Measurements from ENCODE around the gene CELA3A.
"Not testable (repeated sequence)": the region's sequence is repeated elsewhere in the genome, so short reads cannot be mapped to it uniquely, and the experiment has no call there.

The CELA3A gene

DNA sequence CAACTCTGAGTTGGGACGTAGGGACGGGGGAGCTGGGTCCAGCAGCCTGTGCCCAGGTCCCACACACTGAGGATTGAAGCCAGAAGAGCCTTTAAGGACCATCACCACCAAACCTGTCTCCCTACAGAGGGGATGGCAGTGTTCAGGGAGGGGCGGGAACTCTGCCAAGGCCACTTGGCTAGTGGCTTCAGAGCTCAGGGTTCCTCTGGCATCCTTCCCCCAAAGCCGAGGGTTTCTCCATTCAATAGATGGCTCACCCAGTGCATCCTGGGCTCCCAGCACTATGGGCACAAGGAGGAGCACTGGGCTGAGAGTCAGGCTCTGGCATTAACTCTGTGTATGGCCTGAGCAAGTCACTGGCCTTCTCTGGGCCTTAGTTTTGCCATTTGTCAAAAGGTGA lies 20.2 kb upstream of the CELA3A start:
- H3K4me3 ChIP-seq (ENCODE audit: insufficient read depth, low read length, poor library complexity, severe bottlenecking); H3K9me2 ChIP-seq (replicated peaks; ENCODE audit: insufficient read depth, low read length); H3K9ac ChIP-seq (ENCODE audit: low read length); H2AFZ ChIP-seq (ENCODE audit: low read depth, low read length, severe bottlenecking); H3K79me2 ChIP-seq (ENCODE audit: insufficient read depth, low read length); H4K20me1 ChIP-seq (ENCODE audit: low read depth, low read length); H3K27ac ChIP-seq (ENCODE audit: low read depth, low read length); H3K36me3 ChIP-seq (ENCODE audit: low read length); H3K4me2 ChIP-seq (ENCODE audit: low read depth, low read length, poor library complexity, severe bottlenecking); H3K9me3 ChIP-seq (ENCODE audit: insufficient read depth, low read length); H3K27me3 ChIP-seq (ENCODE audit: low read length); H3F3A ChIP-seq (ENCODE audit: insufficient read depth): not testable (repeated sequence)

DNA sequence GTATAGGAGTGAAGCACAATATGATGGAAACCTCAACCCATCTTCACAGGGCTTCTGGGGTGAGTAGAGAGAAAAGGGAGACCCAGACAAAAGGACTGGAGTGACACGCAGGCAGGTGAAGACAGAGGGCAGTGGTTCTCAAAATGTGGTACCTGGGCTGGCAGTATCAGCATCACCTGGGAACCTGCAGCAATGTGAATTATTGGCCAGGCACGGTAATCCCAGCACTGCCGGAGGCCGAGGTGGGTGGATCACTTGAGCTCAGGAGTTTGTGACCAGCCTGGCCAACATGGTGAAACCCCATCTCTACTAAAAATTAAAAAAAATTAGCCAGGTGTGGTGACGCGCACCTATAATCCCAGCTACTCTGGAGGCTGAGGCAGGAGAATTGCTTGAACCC lies 19.3 kb upstream of the CELA3A start:
- not testable (repeated sequence) for H3K9me2 ChIP-seq (replicated peaks; ENCODE audit: insufficient read depth, low read length); H3K27ac ChIP-seq (ENCODE audit: low read depth, low read length)

DNA sequence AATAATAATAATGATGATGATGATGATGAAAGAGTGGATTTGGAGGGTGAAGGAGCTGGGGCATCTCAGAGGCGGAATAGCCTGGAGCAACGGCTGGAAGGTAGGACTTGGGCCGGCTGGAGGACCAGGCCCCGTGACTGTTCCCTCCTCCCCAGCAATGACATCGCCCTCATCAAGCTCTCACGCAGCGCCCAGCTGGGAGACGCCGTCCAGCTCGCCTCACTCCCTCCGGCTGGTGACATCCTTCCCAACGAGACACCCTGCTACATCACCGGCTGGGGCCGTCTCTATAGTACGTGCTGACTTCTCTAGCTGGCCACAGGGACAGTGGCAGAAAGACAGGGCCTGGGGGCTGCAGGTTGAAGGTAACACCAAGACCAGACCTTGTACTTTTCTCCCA lies 17.9 kb upstream of the CELA3A start:
- H3K4me2 ChIP-seq (ENCODE audit: low read depth, low read length, poor library complexity, severe bottlenecking); H4K20me1 ChIP-seq (ENCODE audit: low read depth, low read length); H3K9ac ChIP-seq (ENCODE audit: low read length); H3K36me3 ChIP-seq (ENCODE audit: low read length); H2AFZ ChIP-seq (ENCODE audit: low read depth, low read length, severe bottlenecking); H3K9me2 ChIP-seq (replicated peaks; ENCODE audit: insufficient read depth, low read length); H3K27ac ChIP-seq (ENCODE audit: low read depth, low read length); H3K9me3 ChIP-seq (ENCODE audit: insufficient read depth, low read length); H3K4me3 ChIP-seq (ENCODE audit: insufficient read depth, low read length, poor library complexity, severe bottlenecking); H3K27me3 ChIP-seq (ENCODE audit: low read length); H3K79me2 ChIP-seq (ENCODE audit: insufficient read depth, low read length); H3F3A ChIP-seq (ENCODE audit: insufficient read depth): not testable (repeated sequence)

More for the DNA sequence above, 19.3 kb upstream of the CELA3A start:
- not testable (repeated sequence) for H3K4me3 ChIP-seq (ENCODE audit: insufficient read depth, low read length, poor library complexity, severe bottlenecking); H3K79me2 ChIP-seq (ENCODE audit: insufficient read depth, low read length); H4K20me1 ChIP-seq (ENCODE audit: low read depth, low read length); H3K27me3 ChIP-seq (ENCODE audit: low read length); H3K36me3 ChIP-seq (ENCODE audit: low read length); H3K4me2 ChIP-seq (ENCODE audit: low read depth, low read length, poor library complexity, severe bottlenecking); H2AFZ ChIP-seq (ENCODE audit: low read depth, low read length, severe bottlenecking); H3K9ac ChIP-seq (ENCODE audit: low read length); H3K9me3 ChIP-seq (ENCODE audit: insufficient read depth, low read length); H3F3A ChIP-seq (ENCODE audit: insufficient read depth)

DNA sequence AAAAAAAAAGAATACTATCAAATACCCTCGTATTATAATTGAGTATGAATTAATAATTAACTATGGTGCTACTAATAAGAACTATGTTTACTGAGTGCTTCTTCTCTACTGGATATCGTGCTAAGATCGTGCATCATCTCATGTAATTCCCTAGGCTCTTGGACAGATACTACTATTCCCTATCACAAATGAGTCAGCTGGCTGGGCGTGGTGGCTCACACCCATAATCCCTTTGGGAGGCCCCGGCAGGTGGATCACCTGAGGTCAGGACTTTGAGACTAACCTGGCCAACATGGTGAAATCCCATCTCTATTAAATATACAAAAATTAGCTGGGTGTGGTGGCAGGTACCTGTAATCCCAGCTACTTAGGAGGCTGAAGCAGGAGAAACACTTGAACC lies 15.6 kb upstream of the CELA3A start:
- H3K9ac ChIP-seq (ENCODE audit: low read length); H2AFZ ChIP-seq (ENCODE audit: low read depth, low read length, severe bottlenecking); H3K4me3 ChIP-seq (ENCODE audit: insufficient read depth, low read length, poor library complexity, severe bottlenecking); H3K9me3 ChIP-seq (ENCODE audit: insufficient read depth, low read length); H3K79me2 ChIP-seq (ENCODE audit: insufficient read depth, low read length); H4K20me1 ChIP-seq (ENCODE audit: low read depth, low read length); H3K36me3 ChIP-seq (ENCODE audit: low read length); H3F3A ChIP-seq (ENCODE audit: insufficient read depth); H3K9me2 ChIP-seq (replicated peaks; ENCODE audit: insufficient read depth, low read length); H3K4me2 ChIP-seq (ENCODE audit: low read depth, low read length, poor library complexity, severe bottlenecking); H3K27ac ChIP-seq (ENCODE audit: low read depth, low read length); H3K27me3 ChIP-seq (ENCODE audit: low read length): not testable (repeated sequence)

DNA sequence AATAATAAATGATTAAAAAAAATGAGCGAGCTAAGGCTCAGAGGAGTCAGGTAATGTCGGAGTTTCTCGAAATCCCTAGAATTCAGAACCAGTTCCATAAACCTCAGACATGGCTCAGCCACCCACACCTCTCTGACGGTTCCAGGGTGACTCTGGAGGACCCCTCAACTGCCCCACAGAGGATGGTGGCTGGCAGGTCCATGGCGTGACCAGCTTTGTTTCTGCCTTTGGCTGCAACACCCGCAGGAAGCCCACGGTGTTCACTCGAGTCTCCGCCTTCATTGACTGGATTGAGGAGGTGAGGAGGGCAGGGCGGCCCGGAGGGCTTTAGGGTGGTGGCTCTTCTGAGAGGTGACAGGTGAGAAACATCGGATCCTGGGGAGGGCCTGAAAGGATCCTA lies 15.1 kb upstream of the CELA3A start:
- not testable (repeated sequence) for H3K27ac ChIP-seq (ENCODE audit: low read depth, low read length); H3K79me2 ChIP-seq (ENCODE audit: insufficient read depth, low read length); H3K9me3 ChIP-seq (ENCODE audit: insufficient read depth, low read length); H4K20me1 ChIP-seq (ENCODE audit: low read depth, low read length); H3K27me3 ChIP-seq (ENCODE audit: low read length); H3F3A ChIP-seq (ENCODE audit: insufficient read depth); H3K9me2 ChIP-seq (replicated peaks; ENCODE audit: insufficient read depth, low read length); H3K4me3 ChIP-seq (ENCODE audit: insufficient read depth, low read length, poor library complexity, severe bottlenecking); H3K36me3 ChIP-seq (ENCODE audit: low read length); H3K9ac ChIP-seq (ENCODE audit: low read length); H3K4me2 ChIP-seq (ENCODE audit: low read depth, low read length, poor library complexity, severe bottlenecking); H2AFZ ChIP-seq (ENCODE audit: low read depth, low read length, severe bottlenecking)

DNA sequence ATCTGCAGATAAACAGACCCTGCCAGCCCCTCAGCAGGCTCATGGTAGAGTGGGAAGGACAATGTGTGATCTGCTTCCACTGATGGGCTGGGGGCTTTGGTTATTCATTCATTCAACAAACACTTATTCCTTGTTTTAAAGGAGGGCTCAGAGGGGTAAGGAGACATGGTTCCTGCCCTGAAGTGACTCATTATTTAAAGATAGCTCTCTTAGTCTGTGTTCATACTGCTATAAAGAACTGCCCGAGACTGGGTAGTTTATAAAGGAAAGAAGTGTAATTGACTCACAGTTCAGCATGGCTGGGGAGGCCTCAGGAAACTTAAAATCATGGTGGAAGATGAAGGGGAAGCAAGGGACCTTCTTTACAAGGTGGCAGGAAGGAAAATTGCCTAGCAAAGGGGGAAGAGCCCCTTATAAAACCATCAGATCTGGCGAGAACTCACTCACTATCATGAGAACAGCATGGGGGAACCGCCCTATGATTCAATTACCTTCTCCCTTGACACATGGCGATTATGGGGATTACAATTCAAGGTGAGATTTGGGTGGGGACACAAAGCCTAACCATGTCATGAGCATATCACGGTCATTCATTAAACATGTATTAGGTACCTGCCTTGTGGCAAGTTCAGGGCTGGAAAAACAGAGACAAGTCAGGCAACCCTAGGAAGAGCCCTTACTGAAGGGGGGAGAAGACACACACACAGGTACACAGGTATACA lies 11.6 kb upstream of the CELA3A start:
- H3K9me2 ChIP-seq (replicated peaks; ENCODE audit: insufficient read depth, low read length); H4K20me1 ChIP-seq (ENCODE audit: low read depth, low read length); H3K79me2 ChIP-seq (ENCODE audit: insufficient read depth, low read length); H3F3A ChIP-seq (ENCODE audit: insufficient read depth); H3K27me3 ChIP-seq (ENCODE audit: low read length); H3K9ac ChIP-seq (ENCODE audit: low read length); H3K4me2 ChIP-seq (ENCODE audit: low read depth, low read length, poor library complexity, severe bottlenecking); H3K9me3 ChIP-seq (ENCODE audit: insufficient read depth, low read length); H3K4me3 ChIP-seq (ENCODE audit: insufficient read depth, low read length, poor library complexity, severe bottlenecking); H2AFZ ChIP-seq (ENCODE audit: low read depth, low read length, severe bottlenecking); H3K36me3 ChIP-seq (ENCODE audit: low read length); H3K27ac ChIP-seq (ENCODE audit: low read depth, low read length): not testable (repeated sequence)

DNA sequence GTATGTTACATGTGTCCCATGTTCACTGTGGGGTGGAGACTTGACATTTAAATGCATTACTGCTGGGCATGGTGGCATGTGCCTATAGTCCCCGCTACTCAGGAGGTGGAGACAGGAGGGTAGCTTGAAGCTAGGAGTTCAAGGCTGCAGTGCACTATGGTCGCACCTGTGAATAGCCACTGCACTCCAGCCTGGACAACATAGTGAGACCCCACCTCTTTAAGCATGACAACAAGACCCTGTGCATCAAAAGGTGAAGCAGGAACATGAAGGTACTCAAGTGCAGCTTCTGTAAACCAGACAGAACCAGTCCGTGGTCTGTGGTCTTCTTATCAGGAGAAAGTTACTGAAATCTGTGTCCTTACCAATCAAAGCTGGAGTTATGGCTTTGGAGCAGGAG lies 9.3 kb upstream of the CELA3A start:
- H3K4me2 ChIP-seq (ENCODE audit: low read depth, low read length, poor library complexity, severe bottlenecking); H3K4me3 ChIP-seq (ENCODE audit: insufficient read depth, low read length, poor library complexity, severe bottlenecking); H3K9me3 ChIP-seq (ENCODE audit: insufficient read depth, low read length); H3F3A ChIP-seq (ENCODE audit: insufficient read depth); H3K36me3 ChIP-seq (ENCODE audit: low read length); H3K9ac ChIP-seq (ENCODE audit: low read length); H3K9me2 ChIP-seq (replicated peaks; ENCODE audit: insufficient read depth, low read length); H3K27ac ChIP-seq (ENCODE audit: low read depth, low read length); H4K20me1 ChIP-seq (ENCODE audit: low read depth, low read length); H3K27me3 ChIP-seq (ENCODE audit: low read length); H2AFZ ChIP-seq (ENCODE audit: low read depth, low read length, severe bottlenecking); H3K79me2 ChIP-seq (ENCODE audit: insufficient read depth, low read length): not testable (repeated sequence)

DNA sequence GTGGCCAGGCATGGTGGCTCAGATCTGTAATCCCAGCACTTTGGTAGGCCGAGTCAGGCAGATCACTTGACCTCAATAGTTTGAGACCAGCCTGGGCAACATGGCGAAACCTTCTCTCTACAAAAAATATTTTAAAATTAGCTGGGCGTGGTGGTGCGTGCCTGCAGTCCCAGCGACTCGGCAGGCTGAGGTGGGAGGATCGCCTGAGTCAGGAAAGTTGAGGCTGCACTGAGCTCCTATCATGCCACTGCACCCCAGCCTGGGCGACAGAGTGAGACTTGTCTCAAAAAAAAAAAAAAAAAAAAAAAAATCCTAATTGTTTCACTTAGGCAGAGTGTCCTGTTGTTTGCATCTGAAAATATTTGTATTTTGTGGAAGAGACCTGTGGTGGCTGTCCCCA lies 6.7 kb upstream of the CELA3A start:
- not testable (repeated sequence) for H3K27ac ChIP-seq (ENCODE audit: low read depth, low read length); H3K9me3 ChIP-seq (ENCODE audit: insufficient read depth, low read length); H3K27me3 ChIP-seq (ENCODE audit: low read length); H2AFZ ChIP-seq (ENCODE audit: low read depth, low read length, severe bottlenecking); H3K36me3 ChIP-seq (ENCODE audit: low read length); H4K20me1 ChIP-seq (ENCODE audit: low read depth, low read length); H3K4me3 ChIP-seq (ENCODE audit: insufficient read depth, low read length, poor library complexity, severe bottlenecking); H3K9ac ChIP-seq (ENCODE audit: low read length); H3F3A ChIP-seq (ENCODE audit: insufficient read depth); H3K79me2 ChIP-seq (ENCODE audit: insufficient read depth, low read length); H3K4me2 ChIP-seq (ENCODE audit: low read depth, low read length, poor library complexity, severe bottlenecking); H3K9me2 ChIP-seq (replicated peaks; ENCODE audit: insufficient read depth, low read length)
